SK-N-SH (cell line): ENCODE measurements around the gene SNX9.

ENCODE experiments used
- CTCF ChIP-seq: fragments of 200-600 bp; sonication (generic); IDR thresholded peaks from 2 replicates; pipeline ENCODE4 v1.6.1; 2017; ENCODE audit warnings: antibody characterized with exemption, mild to moderate bottlenecking, moderate library complexity
- POLR2AphosphoS5 ChIP-seq: IDR thresholded peaks from 2 replicates; pipeline ENCODE4 v1.6.1; 2012; ENCODE audit warnings: low read depth, low read length
- RAD21 ChIP-seq: IDR thresholded peaks from 2 replicates; pipeline ENCODE4 v1.6.1; 2012; ENCODE audit warnings: mild to moderate bottlenecking, low read length
- RXRA ChIP-seq: IDR thresholded peaks from 2 replicates; pipeline ENCODE4 v1.4.0; 2012; ENCODE audit warnings: low read depth, mild to moderate bottlenecking, borderline replicate concordance
- TAF1 ChIP-seq: IDR thresholded peaks from 2 replicates; pipeline ENCODE4 v1.6.1; 2012; ENCODE audit warnings: low read depth, mild to moderate bottlenecking, low read length, moderate library complexity, borderline replicate concordance

- no peak for TF ChIP-seq CTCF
- no peak for TF ChIP-seq TAF1
- TF ChIP-seq POLR2AphosphoS5, result no peak
- no peak for TF ChIP-seq RAD21
- TF ChIP-seq RXRA, result no peak
These were observed 88.7 kb downstream of the SNX9 start for GRCh38 chr6:157911786-157912185.
